Mesodermal cell (in vitro differentiated cells): ENCODE measurements around the gene LPCAT1.

Source experiments
- H3K27ac ChIP-seq: 2 replicates; pipeline ENCODE4 v1.7.0; 2013; ENCODE audit warnings: mild to moderate bottlenecking, low read depth, low read length, moderate library complexity; ENCODE audit not compliant: severe bottlenecking
- H3K36me3 ChIP-seq: 2 replicates; pipeline ENCODE4 v1.7.1; 2013; ENCODE audit warnings: mild to moderate bottlenecking, low read length, moderate library complexity; ENCODE audit not compliant: control insufficient read depth, insufficient read depth
- H3K4me1 ChIP-seq: one replicate; pipeline ENCODE4 v1.7.1; 2013; ENCODE audit warnings: mild to moderate bottlenecking, low read length; ENCODE audit not compliant: insufficient read depth, control insufficient read depth, poor library complexity, severe bottlenecking
- H3K4me3 ChIP-seq: 2 replicates; pipeline ENCODE4 v1.7.0; 2013; ENCODE audit warnings: low read length, control low read depth, mild to moderate bottlenecking; ENCODE audit not compliant: insufficient read depth, poor library complexity, severe bottlenecking; ENCODE audit errors: extremely low read depth
- H3K9me3 ChIP-seq: 2 replicates; pipeline ENCODE4 v1.7.1; 2013; ENCODE audit warnings: mild to moderate bottlenecking, low read length, moderate library complexity; ENCODE audit not compliant: control insufficient read depth
- WGBS, 2 experiments: methylation state at CpG; one replicate each; pipeline ENCODE4 v1.1.5; 2013; ENCODE audit warnings: missing lambda C conversion rate in 2 of 2; ENCODE audit not compliant: insufficient coverage in 2 of 2; 5-methylcytosine and 5-hydroxymethylcytosine counted together

LPCAT1 gene

DNA sequence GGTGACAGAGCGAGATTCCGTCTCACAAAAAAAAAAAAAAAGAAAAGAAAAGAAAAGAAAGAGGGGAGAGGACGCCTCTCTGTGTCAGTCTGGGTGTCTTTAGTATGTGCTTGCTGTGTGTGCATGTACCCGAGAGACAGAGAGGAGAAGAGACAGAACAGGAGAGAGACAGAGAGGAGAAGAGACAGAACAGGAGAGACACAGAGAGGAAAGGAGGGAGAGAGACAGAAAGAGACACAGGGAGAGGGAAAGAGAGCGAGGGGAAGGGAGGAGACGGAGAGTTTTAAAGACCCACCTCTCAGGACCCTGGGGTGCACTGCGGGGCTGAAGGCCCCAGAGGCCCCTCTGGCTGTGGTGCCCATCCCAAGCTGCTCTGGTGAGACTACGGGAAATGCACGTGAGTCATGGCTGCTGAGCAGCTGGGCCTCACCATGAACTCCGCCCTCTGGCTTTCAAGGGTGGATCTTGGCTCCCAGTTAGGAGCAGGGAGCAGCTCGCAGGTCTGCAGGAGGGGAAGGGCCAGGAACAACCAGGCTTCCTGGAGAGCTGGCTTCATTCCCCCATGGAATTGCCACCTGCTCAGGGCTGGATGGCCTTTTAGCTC is 86.4 kb downstream of the LPCAT1 start:
- no peaks in the 10 kb centered on the region for H3K4me1 ChIP-seq
- H3K27ac ChIP-seq, result no peak overlapping the region
- peaks cover 3% of the 10 kb centered on the region for H3K9me3 ChIP-seq
- 37 to 58% methylated on average over 7 to 10 of the region's 11 CpGs for WGBS, 2 experiments
- H3K4me3 ChIP-seq, result no peak overlapping the region
- H3K36me3 ChIP-seq, result no peaks in the 10 kb centered on the region

DNA sequence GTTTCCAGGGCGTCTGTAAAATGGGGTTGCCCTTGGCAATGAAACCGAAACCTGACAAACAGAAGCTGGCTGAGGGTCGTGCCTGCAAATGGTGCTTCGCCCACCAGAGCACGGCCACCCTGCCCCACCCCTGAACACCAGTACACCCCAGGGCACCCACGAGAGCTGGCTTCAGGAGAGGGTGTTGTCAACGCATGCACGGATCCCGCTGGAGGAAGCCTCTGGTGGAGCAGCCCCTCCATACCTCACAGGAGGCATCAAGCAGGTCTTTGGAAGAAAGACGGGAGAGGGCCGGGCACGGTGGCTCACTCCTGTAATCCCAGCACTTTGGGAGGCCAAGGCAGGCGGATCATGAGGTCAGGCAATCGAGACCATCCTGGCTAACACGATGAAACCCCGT is 87.1 kb downstream of the LPCAT1 start:
- peaks cover 3% of the 10 kb centered on the region for H3K9me3 ChIP-seq
- no peaks in the 10 kb centered on the region for H3K4me1 ChIP-seq
- H3K4me3 ChIP-seq, result no peak overlapping the region
- H3K36me3 ChIP-seq, result no peaks in the 10 kb centered on the region
- H3K27ac ChIP-seq, result no peak overlapping the region
- WGBS, 2 experiments, result 84 to 92% methylated on average over 15 to 16 of the region's 16 CpGs

DNA sequence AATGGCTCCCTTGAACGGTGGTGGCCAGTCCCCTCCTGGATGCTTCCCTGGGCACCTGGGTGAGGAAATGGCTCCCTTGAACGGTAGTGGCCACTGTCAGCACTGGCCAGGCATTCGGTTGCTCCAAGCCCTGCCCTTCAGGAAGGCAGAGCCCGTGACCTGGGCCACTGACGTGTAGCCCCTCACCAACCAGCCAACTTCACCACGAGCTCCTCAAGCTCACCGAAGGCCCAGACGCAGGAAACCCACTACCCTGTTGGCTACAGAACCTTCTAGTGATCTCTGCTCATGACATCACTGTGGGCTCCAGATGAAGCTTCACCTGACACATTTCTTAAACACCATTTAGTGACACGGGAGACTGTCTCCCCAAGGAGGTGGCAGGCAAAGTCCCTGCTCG is 87.7 kb downstream of the LPCAT1 start:
- Histone ChIP-seq H3K27ac (no peak overlapping the region), H3K36me3 (no peaks in the 10 kb centered on the region), H3K4me3 (no peak overlapping the region), H3K9me3 (peaks cover 3% of the 10 kb centered on the region), H3K4me1 (no peaks in the 10 kb centered on the region)
- WGBS, 2 experiments, result 86 to 90% methylated on average over 5 to 9 of the region's 10 CpGs

DNA sequence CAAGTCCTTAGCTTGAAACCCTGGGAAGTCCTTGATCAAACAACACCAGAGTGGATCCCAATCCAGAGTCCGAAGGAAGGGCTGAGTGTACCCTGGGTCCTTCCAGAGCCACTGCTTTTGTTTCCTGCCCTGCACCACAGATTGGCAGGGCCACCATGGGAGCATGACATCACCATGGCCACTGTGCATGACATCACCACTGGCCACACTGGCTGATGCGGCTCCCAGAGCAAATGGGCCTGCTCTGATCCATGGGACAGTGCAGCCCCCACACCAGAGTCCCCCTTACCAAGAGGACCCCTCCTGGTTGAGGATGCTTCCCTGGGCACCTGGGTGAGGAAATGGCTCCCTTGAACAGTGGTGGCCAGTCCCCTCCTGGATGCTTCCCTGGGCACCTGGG is 88.4 kb downstream of the LPCAT1 start:
- 87 to 100% methylated on average over 1 to 2 of the region's 2 CpGs for WGBS, 2 experiments

DNA sequence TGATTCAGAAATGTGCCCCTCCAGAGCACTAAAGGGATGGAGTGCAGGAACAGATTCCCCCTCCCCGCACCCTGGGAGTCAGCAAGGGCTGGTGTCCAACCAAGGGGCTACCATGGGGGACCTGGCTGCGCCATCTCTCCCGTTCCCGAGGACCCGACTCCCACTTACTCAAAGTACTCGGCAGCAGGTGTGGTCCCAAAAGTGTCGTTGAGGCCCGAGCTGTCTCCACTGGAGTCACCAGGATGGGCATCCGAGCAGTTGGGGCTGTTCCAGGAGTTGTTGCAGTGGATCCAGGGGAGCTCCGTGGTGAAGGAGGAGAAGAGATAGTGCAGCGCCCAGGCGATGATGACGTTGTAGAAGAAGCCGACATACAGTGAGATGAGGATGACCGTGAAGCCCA is 91.5 kb downstream of the LPCAT1 start:
- no peaks in the 10 kb centered on the region for H3K36me3 ChIP-seq
- H3K4me3 ChIP-seq, result no peak overlapping the region
- 92 to 96% methylated on average over 12 to 15 of the region's 15 CpGs for WGBS, 2 experiments
- no peak overlapping the region for H3K27ac ChIP-seq
- H3K9me3 ChIP-seq, result peaks cover 12% of the 10 kb centered on the region
- no peaks in the 10 kb centered on the region for H3K4me1 ChIP-seq

More for the DNA sequence above, 88.4 kb downstream of the LPCAT1 start:
- Histone ChIP-seq H3K9me3 (peaks cover 3% of the 10 kb centered on the region), H3K27ac (no peak overlapping the region), H3K4me3 (no peak overlapping the region), H3K36me3 (no peaks in the 10 kb centered on the region), H3K4me1 (no peaks in the 10 kb centered on the region)

DNA sequence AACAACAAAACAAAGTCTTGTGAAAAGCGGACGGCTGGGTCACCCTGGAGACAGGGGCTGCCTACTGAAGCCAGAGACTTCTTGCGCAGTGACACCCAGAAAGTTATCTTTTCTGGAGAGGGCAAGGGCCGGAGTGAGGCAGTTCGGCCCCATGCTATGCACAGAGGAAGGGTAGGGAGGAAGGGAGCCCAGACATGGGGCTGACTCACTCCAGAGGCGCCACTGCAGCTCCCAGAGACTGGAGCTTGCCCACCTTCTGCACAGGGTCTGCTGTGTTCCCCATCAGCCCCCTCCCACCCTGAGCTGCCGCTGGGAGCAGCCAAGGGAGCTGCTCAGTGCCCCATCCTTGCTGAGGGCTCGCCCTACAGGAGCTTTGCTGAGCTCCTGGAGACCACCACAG is 91.9 kb downstream of the LPCAT1 start:
- 78 to 89% methylated on average over 6 to 7 of the region's 8 CpGs for WGBS, 2 experiments
- peaks cover 13% of the 10 kb centered on the region for H3K9me3 ChIP-seq
- no peaks in the 10 kb centered on the region for H3K4me1 ChIP-seq
- H3K36me3 ChIP-seq, result no peaks in the 10 kb centered on the region
- H3K4me3 ChIP-seq, result no peak overlapping the region
- H3K27ac ChIP-seq, result no peak overlapping the region

DNA sequence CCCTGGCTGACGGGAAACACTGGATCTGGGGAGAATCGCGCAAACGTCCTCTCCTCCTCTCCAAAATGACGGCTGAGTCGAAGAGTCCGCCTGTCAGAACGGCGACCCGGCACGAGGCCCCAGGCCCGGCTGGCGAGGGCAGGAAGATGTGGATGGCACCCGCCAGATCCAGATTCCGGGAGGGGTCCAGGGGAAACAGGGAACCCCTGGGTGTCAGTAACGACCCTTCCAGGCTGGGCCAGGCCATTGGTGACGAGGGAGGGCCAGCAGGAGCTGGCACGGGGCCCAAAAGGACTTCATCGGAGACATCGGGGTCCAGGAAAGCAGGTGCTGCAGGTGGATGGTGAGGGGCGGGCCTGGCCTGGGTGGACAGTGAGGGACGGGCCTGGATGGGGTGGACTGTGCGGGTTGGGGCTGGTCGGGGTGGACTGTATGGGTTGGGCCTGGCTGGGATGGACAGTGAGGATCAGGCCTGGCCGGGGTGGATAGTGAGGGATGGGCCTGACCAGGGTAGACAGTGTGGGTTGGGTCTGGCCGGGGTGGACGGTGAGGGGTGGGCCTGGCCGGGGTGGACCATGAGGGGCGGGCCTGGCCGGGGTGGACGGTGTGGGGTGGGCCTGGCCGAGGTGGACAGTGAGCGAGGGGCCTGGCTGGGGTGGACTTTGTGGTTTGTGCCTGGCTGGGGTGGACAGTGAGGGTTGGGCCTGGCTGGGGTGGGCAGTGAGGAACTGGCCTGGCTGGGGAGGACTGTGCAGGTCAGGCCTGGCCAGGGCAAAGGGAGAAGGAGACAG is 92.5 kb downstream of the LPCAT1 start:
- H3K9me3 ChIP-seq, result peaks cover 16% of the 10 kb centered on the region
- H3K4me3 ChIP-seq, result no peak overlapping the region
- no peaks in the 10 kb centered on the region for H3K36me3 ChIP-seq
- no peaks in the 10 kb centered on the region for H3K4me1 ChIP-seq
- no peak overlapping the region for H3K27ac ChIP-seq
- 91 to 92% methylated on average over 13 to 33 of the region's 33 CpGs for WGBS, 2 experiments

DNA sequence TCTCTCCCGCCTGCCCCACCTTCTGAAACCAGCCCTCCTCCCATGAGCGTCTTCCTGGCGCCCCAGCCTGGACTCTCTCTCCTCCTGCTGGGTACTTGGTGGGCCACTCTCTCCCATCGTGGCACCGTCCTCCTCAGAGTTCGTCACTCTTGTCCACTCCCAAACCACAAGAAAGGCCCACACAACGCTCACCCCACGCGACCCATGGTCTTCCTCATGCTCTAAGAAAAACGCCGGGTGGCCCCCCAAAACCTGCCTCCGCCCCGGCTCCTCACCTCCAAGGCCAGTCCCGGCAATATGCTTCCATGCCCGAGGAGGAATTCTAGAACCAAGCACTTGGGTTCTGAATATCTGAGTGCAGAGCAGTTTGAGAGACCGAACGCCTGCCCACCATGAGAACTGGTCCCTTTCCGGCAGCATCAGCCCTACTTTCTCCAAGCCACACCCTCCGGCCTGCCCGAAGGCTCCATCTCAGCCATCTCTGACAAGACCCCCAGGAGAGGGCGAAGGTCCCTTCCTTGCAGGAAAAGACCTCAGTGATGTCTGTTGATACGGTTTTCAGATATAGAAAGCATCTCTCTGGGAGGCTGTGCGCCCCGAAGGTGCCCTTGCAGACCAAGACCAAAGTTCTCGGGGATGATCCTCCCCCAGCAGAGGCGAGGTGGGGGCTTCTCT is 93.5 kb downstream of the LPCAT1 start:
- Histone ChIP-seq H3K4me3 (no peak overlapping the region), H3K27ac (no peak overlapping the region), H3K4me1 (no peaks in the 10 kb centered on the region), H3K36me3 (no peaks in the 10 kb centered on the region), H3K9me3 (peaks cover 16% of the 10 kb centered on the region)
- WGBS, 2 experiments, result 90 to 91% methylated on average over 26 of the region's 26 CpGs

DNA sequence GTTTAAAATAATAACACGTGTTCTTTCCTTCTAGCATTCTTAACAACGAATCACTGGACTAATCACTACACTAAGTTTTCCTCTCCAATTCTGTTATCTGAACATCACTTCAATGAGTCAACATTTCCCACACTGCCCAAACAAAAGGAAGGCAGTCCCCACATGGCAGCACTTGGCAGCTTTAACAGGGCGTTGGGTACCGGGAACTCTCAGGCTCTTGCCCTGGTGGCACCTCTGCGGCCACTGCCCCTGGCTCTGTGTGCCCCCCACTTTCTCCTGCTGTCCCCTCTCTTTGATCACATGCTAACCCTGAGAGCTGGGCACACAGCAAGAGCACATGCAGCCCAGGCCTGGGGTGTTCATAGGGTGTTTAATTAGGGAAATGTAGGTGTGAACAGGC is 94.3 kb downstream of the LPCAT1 start:
- H3K9me3 ChIP-seq, result peaks cover 16% of the 10 kb centered on the region
- no peak overlapping the region for H3K4me3 ChIP-seq
- 88 to 94% methylated on average over 5 of the region's 5 CpGs for WGBS, 2 experiments
- no peaks in the 10 kb centered on the region for H3K4me1 ChIP-seq
- H3K36me3 ChIP-seq, result no peaks in the 10 kb centered on the region
- no peak overlapping the region for H3K27ac ChIP-seq

DNA sequence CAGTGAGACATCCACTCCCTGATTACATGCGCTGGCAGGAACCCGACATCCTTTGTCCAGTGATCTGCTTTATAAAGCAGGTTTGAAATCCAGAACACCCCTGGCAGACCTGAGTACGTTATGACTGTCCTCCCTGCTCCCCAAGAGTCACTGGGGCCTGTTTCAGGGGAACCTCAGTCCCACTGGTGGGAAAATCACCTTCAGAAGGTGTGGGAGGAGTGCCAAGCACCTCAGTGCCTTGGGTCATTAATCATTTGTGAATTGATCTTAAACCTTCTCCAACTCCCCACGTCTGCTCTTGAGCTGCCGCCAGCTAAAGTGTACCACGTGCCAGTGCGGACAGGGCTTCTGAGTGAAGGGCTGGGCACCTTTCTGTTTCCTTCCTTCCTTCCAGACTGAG is 94.7 kb downstream of the LPCAT1 start:
- Histone ChIP-seq H3K27ac (no peak overlapping the region), H3K4me3 (no peak overlapping the region), H3K9me3 (peaks cover 16% of the 10 kb centered on the region), H3K36me3 (no peaks in the 10 kb centered on the region), H3K4me1 (no peaks in the 10 kb centered on the region)
- whole genome bisulfite sequencing, 2 experiments, result 83 to 85% methylated on average over 7 of the region's 7 CpGs

DNA sequence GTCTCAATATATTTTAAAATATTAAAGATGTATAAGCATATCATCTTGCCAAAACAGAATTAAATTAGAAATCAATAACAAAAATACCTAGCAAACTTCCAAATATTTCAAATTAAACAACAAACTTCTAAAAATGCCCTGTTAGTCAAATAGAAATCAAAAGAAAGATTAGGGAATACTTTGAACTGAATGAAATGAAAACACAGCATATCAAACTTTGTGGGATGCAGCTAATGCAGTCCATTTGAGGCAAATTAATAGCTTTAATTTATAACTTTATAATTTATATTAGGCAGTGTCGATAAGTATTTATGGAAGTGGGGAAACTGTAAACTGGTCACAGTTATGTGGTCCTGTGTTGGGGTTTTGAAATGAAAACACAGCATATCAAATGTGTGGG is 95.7 kb downstream of the LPCAT1 start:
- no peaks in the 10 kb centered on the region for H3K4me1 ChIP-seq
- peaks cover 16% of the 10 kb centered on the region for H3K9me3 ChIP-seq
- H3K4me3 ChIP-seq, result no peak overlapping the region
- no CpG with 5 or more reads among the region's 1 CpG for WGBS, 2 experiments
- no peaks in the 10 kb centered on the region for H3K36me3 ChIP-seq
- no peak overlapping the region for H3K27ac ChIP-seq
